ENCODE data around the gene GPRC5C.

GPRC5C gene

GRCh38 chr17:74465378-74466110, 33.7 kb downstream of the GPRC5C start:
- Histone ChIP-seq H3K4me3 (ENCODE audit: low read depth, low read length) (no peak overlapping the region), H3K4me1 (ENCODE audit: control insufficient read depth, insufficient read depth, low read length) (no peaks in the 10 kb centered on the region), H3K9me3 (ENCODE audit: control insufficient read depth, insufficient read depth, low read depth, low read length) (no peaks in the 10 kb centered on the region), H3K36me3 (ENCODE audit: control insufficient read depth in 2 of 2, insufficient read depth in 1 of 2, low read length in 2 of 2) (no peaks in the 10 kb centered on the region; a peak in 1 of 3 replicates), H3K27ac (ENCODE audit: extremely low read depth, low read depth, low read length) (no peak overlapping the region)
- POLR2A ChIA-PET: no interaction called here
- TF ChIP-seq ZNF16 (tag by site-specific recombination; IDR thresholded peaks at IDR 0.05; ENCODE audit: low read depth) (no peak), ZNF175 (tag by site-specific recombination; IDR thresholded peaks at IDR 0.05) (peak; percentile 16; the same call in 1 of the 2 replicates), ZEB2 (tag by site-specific recombination; IDR thresholded peaks at IDR 0.05) (no peak), ZNF311 (tag by site-specific recombination; IDR thresholded peaks at IDR 0.05; ENCODE audit: borderline replicate concordance) (0 out of 2 replicates have a peak, but pooled peaks have one; percentile 8), ZFHX2 (tag by site-specific recombination; conservative IDR thresholded peaks at IDR 0.05) (peak; percentile 90), ZBTB48 (tag by site-specific recombination; IDR thresholded peaks at IDR 0.05) (no peak), ZNF239 (tag by site-specific recombination; IDR thresholded peaks at IDR 0.05) (peak; percentile 38; the same call in 1 of the 2 replicates), ZNF473 (tag by site-specific recombination; IDR thresholded peaks at IDR 0.05) (peak; percentile 60; the same call in 1 of the 2 replicates), EGR2 (tag by site-specific recombination; IDR thresholded peaks at IDR 0.05; ENCODE audit: low read depth) (peak; percentile 76), ZNF19 (tag by site-specific recombination; IDR thresholded peaks at IDR 0.05; ENCODE audit: low read depth) (no peak), ZNF785 (tag by site-specific recombination; IDR thresholded peaks at IDR 0.05) (peak; percentile 50; the same call in 1 of the 2 replicates), ZSCAN4 (tag by site-specific recombination; IDR thresholded peaks at IDR 0.05) (peak; percentile 79), ZNF776 (tag by site-specific recombination; IDR thresholded peaks at IDR 0.05; ENCODE audit: borderline replicate concordance) (no peak)
- CTCF ChIA-PET: no interaction called here

GRCh38 chr17:74466111-74466827, 34.4 kb downstream of the GPRC5C start, which contains the start of gene CD300A:
Gene CD300A (plus strand): TSS chr17:74466634. CDS start chr17:74466704, 70 bp downstream.
- Histone ChIP-seq H3K4me3 (ENCODE audit: low read depth, low read length) (no peak within 1 kb of the TSS), H3K27ac (ENCODE audit: extremely low read depth, low read depth, low read length) (no peak within 1 kb of the TSS), H3K36me3 (ENCODE audit: control insufficient read depth in 2 of 2, insufficient read depth in 1 of 2, low read length in 2 of 2) (no peaks in the 10 kb centered on the region; a peak in 1 of 3 replicates), H3K9me3 (ENCODE audit: control insufficient read depth, insufficient read depth, low read depth, low read length) (no peaks in the 10 kb centered on the region), H3K4me1 (ENCODE audit: control insufficient read depth, insufficient read depth, low read length) (no peaks in the 10 kb centered on the region)
- CTCF ChIA-PET: interaction anchor here (0.8 to 0.9 kb wide), 2 partner anchors 10 to 87 kb away, joined by 3 to 6 read pairs; no protein-coding TSS in a partner anchor
- POLR2A ChIA-PET: no interaction called here
- TF ChIP-seq ZNF280D (tag by site-specific recombination; IDR thresholded peaks at IDR 0.05) (no peak), SCRT2 (tag by site-specific recombination; IDR thresholded peaks at IDR 0.05) (no peak), ZBTB48 (tag by site-specific recombination; IDR thresholded peaks at IDR 0.05) (no peak), ZNF138 (tag by site-specific recombination; IDR thresholded peaks at IDR 0.05; ENCODE audit: borderline replicate concordance) (no peak), MYNN (tag by site-specific recombination; IDR thresholded peaks at IDR 0.05; ENCODE audit: borderline replicate concordance) (no peak), ZNF548 (tag by site-specific recombination; IDR thresholded peaks at IDR 0.05) (no peak), ZNF777 (tag by site-specific recombination; IDR thresholded peaks at IDR 0.05; ENCODE audit: borderline replicate concordance) (no peak), ZNF433 (tag by site-specific recombination; IDR thresholded peaks at IDR 0.05; ENCODE audit: low read depth) (no peak), ZNF549 (tag by site-specific recombination; IDR thresholded peaks at IDR 0.05) (no peak), ZNF791 (tag by site-specific recombination; IDR thresholded peaks at IDR 0.05) (no peak), ZNF48 (tag by site-specific recombination; IDR thresholded peaks at IDR 0.05) (no peak), KLF17 (tag by site-specific recombination; IDR thresholded peaks at IDR 0.05) (no peak), SCRT1 (tag by site-specific recombination; IDR thresholded peaks at IDR 0.05; ENCODE audit: borderline replicate concordance) (no peak), ZSCAN4 (tag by site-specific recombination; IDR thresholded peaks at IDR 0.05) (no peak), ZNF404 (tag by site-specific recombination; IDR thresholded peaks at IDR 0.05) (no peak)
